AG04449 (cell line): Measurements from ENCODE around the gene LGR6.

Experiments
- CTCF ChIA-PET: fragments of 350-600 bp; formaldehyde crosslinking; extraction: SDS; loops from one replicate; lab custom pipeline; 2021; ENCODE audit warnings: antibody characterized with exemption; lab: Yijun Ruan, JAX
- POLR2A ChIA-PET: fragments of 400-600, 350-600 bp; formaldehyde crosslinking; extraction: SDS; loops from one replicate; lab custom pipeline; 2020; ENCODE audit warnings: antibody characterized with exemption, inconsistent platforms; lab: Yijun Ruan, JAX
- DNase-seq: peaks from one replicate; pipeline ENCODE4 v3.0.0-alpha.2; 2010; ENCODE audit warnings: low read depth, low spot score
- H3K4me3 ChIP-seq: 2 replicates; pipeline ENCODE4 v1.5.1; 2011; ENCODE audit warnings: low read depth, mild to moderate bottlenecking, control low read depth, low read length
- CTCF ChIP-seq: IDR thresholded peaks from one replicate; pipeline ENCODE4 v1.5.1; 2011; ENCODE audit warnings: mild to moderate bottlenecking, moderate library complexity, low read length, control low read depth, inconsistent platforms; ENCODE audit not compliant: insufficient read depth; ENCODE audit errors: missing control alignments

Gene LGR6

GRCh38 chr1:202217951-202218350, 24.4 kb downstream of the LGR6 start:
- ChIA-PET CTCF (interaction anchor here (1.0 kb wide), 1 partner anchor 25 kb away, joined by 4 read pairs; no protein-coding TSS in a partner anchor), POLR2A (no interaction called here)
- DNase-seq, result no peak

GRCh38 chr1:202220733-202221132, 27.1 kb downstream of the LGR6 start:
- TF ChIP-seq CTCF, result no peak
- no peak overlapping the region for H3K4me3 ChIP-seq
- ChIA-PET CTCF (interaction anchor here (0.6 kb wide), 1 partner anchor 14 kb away, joined by 3 read pairs; no protein-coding TSS in a partner anchor), POLR2A (no interaction called here)
- DNase-seq, result no peak

More at GRCh38 chr1:202217951-202218350, 24.4 kb downstream of the LGR6 start:
- H3K4me3 ChIP-seq, result no peak overlapping the region
- no peak for TF ChIP-seq CTCF

GRCh38 chr1:202221911-202222909, 28.6 kb downstream of the LGR6 start:
- DNase-seq, result no peak
- POLR2A ChIA-PET, result no interaction called here

GRCh38 chr1:202223121-202223860, 29.7 kb downstream of the LGR6 start:
- ChIA-PET POLR2A (no interaction called here), CTCF (interaction anchor here (1.9 kb wide), 1 partner anchor 13 kb away, joined by 5 read pairs; no protein-coding TSS in a partner anchor)
- no peak for DNase-seq
- no peak for TF ChIP-seq CTCF
- no peak overlapping the region for H3K4me3 ChIP-seq

More at GRCh38 chr1:202221911-202222909, 28.6 kb downstream of the LGR6 start:
- H3K4me3 ChIP-seq, result no peak overlapping the region
- CTCF ChIA-PET, result interaction anchor here (0.7 to 1.9 kb wide), 2 partner anchors 9 to 14 kb away, joined by 3 to 5 read pairs; no protein-coding TSS in a partner anchor
- TF ChIP-seq CTCF, result no peak

GRCh38 chr1:202224453-202224852, 30.9 kb downstream of the LGR6 start:
- no peak for DNase-seq
- ChIA-PET POLR2A (no interaction called here), CTCF (interaction anchor here (1.0 to 2.0 kb wide), 5 partner anchors 10 to 91 kb away, joined by 3 to 8 read pairs (median 6); no protein-coding TSS in a partner anchor)
- no peak overlapping the region for H3K4me3 ChIP-seq
- no peak for TF ChIP-seq CTCF
